Occipital lobe (tissue), 2 donors: ENCODE results near the gene HOXC12. TPM values are rescaled to one million over a fixed set of nuclear protein-coding genes. Genes with fewer than 3 reads are reported as not detected.
A peak's percentile ranks its signal among the peaks of the same experiment; 100 is the strongest.

Experiments
- DNase-seq: peaks from one replicate; lab custom pipeline; 2025; lab: John Stamatoyannopoulos, UW
- total RNA-seq: library from RNA; depleted of rRNA; stranded (reverse); fragments of >200 nt; gene quantifications from one replicate; pipeline ENCODE4 v1.2.3, GENCODE V29; 2014

The HOXC12 gene
- total RNA-seq, 1 donor from 2014 or later, result not detected

- no peak for DNase-seq
Measured at GRCh38 chr12:53995378-53996239, 40.9 kb downstream of the HOXC12 start.

DNA sequence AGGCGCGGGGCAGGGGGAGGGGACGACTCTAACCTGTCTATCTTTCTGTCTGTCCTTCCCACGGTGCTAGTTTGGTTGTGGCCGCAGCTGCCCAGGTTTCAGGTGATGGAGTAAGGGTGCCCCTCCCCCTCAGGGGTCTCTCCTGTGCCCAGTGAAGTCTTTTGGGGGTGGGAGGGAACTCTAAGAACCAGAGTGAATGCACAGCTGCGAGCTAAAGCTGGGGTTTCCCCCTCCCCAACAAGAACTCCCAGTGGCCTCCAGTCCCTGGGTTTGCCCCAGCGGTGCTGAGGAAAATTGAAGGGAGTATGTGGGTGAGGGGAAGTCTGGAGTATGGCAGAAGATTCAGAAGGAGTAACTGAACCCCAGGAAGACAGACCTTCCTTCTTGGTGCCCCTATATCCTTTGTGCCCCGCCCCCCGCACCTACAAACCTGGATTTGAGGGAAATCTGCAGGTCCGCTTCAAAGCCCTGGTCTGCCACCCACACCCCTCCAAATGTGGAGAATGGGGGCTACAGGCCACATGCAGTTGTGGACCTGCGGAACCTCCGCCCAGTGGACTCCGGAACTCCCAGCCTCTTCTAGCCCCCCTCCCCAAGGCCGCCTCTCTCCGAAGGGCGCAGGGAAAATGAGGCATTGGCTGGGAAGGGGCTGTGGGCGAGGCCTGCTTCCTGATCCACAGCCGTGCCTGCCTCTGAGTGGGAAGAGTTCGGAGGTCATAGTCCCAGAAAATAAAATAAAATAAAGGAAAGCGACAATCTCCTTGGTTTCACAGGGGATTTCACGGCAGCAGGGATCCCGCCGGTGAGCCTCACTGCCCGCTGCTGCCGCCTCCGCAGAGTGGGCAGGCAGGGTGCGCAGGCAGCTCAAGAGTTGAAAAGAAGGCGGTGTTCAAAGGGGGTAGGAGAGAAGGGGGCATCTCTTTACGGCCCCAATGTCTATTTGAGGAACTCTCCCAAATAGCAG is 41.8 kb downstream of the HOXC12 start:
- DNase-seq, result no peak

- no peak for DNase-seq
Measured at GRCh38 chr12:53997204-53998109, 42.8 kb downstream of the HOXC12 start.

DNA sequence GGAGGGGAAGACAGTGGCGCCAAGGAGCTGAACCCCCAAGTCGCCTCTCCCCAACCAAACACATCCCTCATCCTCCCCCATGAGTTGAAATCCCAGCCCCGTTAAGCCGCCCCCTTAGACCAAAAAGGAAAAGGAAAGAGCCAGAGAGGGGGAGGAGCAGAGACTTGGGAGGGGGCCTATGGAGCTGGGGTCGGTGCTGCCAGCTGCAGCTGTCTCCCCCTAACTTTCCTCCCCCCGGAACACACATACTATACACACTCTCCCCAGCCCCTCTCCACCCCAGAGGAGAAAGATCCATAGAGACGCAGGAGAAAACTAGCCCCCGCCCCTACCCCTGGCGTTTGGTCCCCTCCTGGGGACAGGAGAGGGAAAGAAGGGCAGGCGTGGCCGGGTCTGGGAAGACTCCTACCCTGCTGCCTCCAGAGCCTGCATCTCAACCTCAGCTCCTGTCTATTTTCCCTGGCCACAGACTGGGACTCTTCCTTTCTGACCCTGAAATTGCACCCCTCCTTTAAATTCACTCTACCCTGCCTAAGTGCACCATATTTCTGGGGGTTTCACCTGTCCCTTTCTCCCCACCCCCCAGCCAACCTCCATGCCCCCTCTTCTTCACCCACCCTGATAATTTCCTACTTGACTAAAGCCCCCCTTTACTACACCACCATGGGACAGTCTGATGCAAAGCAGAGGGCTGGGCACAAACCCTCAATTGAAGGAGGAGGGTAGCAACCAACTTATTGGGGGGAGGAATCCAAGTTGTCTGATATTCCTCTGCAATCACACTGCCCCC is 43.6 kb downstream of the HOXC12 start:
- no peak for DNase-seq

GRCh38 chr12:53998900-53999236 is 44.2 kb downstream of the HOXC12 start:
- DNase-seq, result no peak

GRCh38 chr12:53999559-54000115 is 44.9 kb downstream of the HOXC12 start:
- DNase-seq, result no peak

DNA sequence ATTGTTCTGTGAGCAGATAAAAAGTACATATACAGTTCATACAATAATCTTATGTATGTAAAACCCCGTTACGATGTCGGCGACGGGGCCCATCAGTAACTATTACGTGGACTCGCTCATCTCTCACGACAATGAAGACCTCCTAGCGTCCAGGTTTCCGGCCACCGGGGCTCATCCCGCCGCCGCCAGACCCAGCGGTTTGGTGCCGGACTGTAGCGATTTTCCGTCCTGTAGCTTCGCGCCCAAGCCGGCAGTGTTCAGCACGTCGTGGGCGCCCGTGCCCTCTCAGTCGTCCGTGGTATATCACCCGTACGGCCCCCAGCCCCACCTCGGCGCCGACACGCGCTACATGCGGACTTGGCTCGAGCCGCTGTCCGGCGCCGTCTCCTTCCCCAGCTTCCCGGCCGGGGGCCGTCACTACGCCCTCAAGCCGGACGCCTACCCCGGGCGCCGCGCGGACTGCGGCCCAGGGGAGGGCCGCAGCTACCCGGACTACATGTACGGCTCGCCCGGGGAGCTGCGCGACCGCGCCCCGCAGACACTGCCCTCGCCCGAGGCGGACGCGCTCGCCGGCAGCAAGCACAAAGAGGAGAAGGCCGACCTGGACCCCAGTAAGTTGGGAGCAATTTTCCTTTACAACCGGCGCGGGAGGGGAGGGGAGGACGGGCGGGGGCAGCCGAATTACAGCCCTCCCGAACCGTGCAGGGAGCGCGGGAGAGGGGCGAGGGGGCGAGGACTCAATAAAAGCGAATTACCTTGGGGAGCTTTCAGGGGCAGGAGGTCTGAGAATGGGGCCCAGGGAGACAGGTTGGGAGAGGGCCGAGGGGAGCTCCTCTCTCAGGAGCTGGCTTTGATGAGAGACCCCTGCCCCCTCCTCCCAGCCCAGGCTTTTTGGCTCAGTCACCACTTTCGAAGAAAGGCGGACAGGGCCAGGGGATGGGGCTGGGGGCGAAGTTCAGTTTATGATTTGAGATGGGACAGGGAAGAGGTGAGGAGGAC is 45.7 kb downstream of the HOXC12 start, which contains the start of gene HOXC9:
Gene HOXC9 (plus strand): TSS at position 46 of the 999 bp plus-strand sequence. CDS start 28 bp downstream, at position 74.
- DNase-seq, result no peak

DNA sequence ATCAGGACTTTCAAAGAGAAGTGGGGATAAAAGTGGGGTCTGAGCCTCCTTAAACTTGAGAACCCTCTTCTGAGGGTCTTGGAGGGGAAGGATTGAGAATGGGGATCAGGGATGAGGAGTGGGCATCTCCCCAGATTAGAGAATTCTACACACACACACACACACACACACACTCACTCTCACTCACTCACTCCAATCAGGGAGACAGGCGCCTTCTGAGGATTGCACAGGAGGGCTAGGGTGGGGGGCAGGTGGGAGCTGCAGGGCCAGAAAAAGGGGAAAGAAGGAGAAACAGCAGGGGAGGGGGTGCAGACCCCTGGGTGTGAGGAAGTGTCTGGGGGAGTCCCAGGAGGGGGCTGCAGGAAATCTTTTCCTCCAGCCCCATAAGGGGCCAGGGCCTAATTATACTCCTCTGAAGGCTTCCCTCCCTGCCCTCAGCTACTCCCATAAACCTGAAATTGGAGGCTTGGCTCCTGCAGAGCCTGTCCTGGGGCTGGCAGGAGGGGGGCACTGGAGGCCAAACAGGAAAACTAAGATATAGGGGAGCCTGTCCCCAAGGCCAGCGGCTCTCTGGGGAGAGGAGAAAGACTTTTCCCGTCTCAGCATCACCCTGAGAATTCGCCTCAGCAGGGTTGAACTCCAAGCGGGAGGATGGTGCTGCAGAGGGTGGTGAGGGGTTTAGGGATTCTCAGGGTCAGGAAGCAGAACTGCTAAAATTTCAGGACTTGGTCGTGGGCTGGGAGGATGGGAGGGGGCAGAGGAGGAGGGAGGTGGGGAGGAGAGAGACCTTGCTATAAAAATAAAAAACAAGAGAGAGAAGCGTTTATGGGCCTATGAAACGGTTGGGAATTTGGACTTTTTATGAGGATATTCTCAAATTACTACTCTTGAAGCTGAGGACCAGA is 46.8 kb downstream of the HOXC12 start:
- DNase-seq, result no peak

- DNase-seq, result no peak
Measured at GRCh38 chr12:54002278-54002914, 47.7 kb downstream of the HOXC12 start.

DNA sequence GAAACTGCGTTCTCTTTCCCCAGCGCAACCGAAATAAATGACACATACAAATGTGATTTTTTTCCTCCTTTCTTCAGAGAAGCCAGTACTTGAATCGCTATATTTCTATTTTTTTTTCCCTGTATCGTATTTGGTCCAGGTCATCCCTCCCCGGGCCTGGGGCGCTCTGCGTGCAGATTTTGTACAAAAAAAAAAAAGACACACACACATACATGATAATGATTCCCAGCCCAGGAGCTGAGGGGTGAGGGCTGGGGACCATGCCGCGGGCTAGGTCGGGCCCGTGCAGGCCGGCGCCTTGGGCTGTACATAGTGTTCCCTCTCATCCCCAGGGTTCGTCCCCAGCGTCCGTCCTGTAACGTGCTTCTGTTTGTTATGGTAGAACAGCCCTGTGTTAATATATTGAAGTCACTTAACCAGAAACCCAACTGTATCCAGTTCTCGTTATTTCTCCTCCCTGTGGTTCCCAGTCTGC is 48.2 kb downstream of the HOXC12 start:
- DNase-seq, result no peak

DNA sequence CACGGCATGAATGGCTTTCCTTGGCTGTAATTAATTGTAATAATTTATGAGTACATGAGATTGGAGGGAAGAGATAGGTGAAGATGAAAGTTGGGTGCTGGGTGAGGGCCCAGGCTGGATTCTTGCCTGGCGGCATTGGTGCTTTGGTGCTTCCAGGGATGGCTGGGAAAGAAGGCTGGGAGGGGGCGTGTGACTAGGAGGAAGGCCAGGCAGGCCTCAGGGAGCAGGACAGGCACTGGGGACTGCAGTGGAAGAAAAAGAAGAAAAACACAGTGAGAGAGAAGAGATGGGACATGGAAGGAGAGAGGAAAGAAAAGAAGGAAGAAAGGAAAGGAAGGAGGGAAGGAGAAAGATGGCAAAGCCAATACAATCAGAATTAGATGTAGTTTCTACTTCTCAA is 48.9 kb downstream of the HOXC12 start:
- no peak for DNase-seq

DNA sequence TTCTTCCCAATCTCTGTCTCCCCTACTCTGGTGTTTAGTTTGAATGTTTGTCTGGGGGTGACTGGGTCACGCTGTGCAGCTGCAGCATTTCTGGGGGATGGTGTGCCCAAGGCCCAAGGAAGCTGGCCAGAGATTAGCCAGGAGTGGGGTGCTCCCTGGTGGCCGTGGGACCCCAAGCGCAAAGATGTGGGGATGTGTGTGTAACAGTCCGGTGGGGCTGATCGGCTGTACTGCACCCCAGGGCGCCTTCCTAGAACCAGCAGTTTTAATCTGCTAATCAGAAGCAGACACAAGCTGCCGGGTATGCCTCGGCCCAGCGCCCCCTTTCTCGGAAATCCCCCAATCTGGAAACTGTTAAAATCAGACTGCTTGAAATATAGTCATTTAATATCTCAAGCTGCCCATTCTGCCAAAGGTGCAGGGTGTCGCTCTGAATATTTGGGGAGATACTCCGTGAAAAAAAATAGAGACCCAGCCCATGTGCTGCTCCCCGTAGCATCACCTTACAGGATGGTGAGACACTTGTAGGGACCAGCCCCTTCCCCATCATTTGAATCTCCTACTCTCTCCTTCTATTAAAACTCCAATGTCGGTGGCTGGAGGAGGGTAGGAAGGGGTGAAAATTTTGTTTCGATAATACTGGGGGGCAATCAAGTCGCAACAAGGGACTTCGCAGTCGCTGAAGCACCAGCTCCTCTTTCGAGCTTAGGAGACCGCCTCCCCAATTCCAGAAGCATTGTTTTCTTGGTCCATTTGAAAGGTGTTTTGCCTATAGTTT is 49.5 kb downstream of the HOXC12 start:
- no peak for DNase-seq

DNA sequence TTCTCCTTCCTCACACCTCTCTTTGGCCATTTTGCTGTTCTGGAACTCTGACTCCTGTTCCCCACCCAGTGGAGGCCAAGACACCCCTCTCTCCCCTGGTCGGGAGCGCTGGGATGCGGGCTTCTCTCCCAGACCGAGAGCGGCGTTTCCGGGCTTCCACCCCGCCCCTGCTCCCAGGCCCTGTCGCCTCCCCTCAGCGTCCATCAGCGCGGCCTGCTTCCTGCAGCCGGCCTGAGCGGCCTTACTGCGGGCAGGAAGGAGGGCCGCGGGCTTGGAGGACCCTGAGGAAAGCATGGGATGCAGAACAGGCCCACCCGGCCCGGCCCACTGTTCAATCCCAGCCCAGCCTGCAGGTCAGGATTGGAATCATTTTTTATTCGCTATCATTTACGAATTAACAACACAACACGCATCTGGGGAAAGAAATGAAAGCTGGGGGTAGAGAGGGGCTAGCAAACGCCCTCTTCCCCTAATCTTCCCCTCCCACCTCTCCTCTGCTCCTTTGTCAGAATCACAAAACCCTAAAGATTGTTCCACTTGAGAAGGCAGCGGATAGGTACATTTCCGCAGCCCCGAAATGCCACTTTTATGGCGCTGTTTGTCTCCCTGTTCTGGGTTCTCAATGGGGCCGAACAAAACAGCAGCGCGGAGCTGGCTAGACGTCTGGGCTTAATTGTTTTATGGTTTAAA is 50.3 kb downstream of the HOXC12 start:
- DNase-seq, result no peak

GRCh38 chr12:54005531-54005852 is 50.8 kb downstream of the HOXC12 start:
- DNase-seq, result no peak

DNA sequence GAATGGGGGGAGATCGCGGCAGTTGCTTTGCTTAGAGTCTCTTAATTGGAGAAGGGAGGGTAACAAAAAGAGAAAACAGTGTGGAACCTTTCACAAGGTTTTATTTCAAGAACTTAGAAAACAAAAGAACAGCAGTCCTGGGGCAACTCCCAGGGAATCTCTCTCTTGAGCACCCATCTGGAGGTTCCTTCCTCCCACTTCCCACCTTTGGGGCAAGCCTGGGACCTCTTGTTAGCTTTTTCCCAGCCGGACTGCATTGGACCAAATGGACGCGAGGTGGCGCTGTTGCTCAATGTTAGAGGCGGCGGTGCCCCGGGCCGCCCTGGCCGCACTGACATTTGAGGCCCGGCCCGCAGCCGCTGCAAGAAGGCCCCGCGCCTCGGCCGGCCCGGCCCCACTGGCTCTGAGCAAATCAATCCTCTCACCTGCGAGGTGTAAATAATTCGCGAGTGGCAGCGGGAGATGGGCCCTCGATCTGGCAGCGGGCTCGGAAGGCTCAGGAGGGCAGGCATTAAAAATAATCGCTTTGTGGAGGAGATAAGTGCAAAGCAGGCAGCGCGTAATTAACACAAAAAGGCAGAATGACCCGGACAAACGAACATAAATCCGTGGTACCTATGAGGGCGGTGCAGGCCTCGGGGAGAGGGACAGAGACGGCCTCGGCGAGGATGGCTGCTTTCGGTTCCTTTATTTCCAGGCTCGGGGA is 51.3 kb downstream of the HOXC12 start:
- DNase-seq, result peak; percentile 25
